LoVo (cell line): ENCODE data around the gene ARHGAP28.

ENCODE experiments used
- DNase-seq: peaks from one replicate; pipeline ENCODE4 v3.0.0-alpha.2; 2016; ENCODE audit warnings: low spot score

Gene ARHGAP28

DNA sequence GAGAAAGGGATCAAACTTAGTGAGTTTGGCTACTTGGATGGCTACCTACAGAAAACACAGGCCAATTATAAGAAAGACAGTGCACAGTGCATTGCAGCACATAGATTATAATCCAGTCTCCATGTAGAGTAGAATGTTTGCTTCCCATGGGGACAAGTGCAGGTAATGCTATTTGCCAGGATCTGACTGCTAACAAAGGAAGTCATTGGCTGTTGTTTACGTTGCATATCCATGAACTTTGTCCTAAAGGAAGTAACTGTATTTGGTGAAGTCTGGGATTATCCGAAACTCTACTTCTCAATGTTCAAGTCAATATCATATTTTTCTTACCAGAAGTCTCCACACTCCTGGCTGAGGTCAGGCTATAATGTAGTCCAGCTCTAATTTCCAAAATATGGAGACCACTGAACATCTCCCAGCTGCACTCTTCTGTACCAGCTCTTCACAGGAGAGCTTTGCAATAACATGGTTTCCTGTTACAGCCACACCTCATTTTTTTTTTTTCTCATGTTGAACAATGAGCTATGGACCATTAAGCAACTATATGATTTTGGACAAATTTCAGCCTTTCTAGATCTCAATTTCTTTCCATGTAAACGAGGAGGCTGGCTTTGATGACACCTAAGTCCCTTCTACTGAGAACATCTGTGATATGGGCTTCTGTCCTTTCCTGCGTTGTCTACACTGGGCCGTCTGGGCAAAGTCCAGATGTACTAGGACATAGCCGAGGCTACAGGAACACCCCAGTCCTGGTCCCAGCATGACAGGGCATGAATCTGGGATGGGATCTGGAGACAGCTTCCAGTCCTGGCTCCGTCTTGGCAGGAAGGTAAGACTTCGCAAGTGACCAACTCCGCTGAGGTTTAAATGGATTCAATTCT lies 233.3 kb downstream of the ARHGAP28 start:
- DNase-seq: no peak

DNA sequence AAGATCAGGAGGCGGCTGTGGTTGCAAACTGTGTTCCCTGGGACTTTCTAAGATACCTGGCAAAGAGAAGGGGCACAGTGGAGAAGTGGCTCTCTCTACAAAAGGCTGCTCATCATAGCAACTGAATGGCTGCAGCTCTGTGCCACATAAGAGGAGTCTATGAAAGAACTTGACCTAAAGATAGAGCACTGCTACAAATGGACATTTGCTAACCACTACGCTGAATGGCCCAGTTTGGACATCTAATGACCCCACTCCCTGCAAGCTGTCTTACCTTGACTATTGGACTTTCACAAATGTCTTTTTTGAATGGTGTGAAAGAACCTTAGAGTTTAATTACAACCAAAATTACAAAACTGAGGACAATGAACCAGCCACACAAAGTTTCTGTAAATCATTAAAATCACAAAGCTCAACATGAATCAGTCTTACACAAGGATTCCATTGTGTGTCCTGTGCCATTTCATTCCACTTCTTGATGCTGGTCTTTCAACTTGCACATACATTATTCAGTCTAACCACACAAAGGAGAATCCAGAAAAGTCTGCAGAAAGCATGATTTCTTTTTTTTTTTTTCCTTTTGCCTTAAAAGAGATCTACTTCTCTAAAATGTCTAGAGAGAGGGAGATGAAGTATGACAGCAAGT lies 234.1 kb downstream of the ARHGAP28 start:
- no peak for DNase-seq
